NCI-H1694 (cell line): Measurements from ENCODE around the gene ADGRL1.
"Not testable (repeated sequence)": the region's sequence is repeated elsewhere in the genome, so short reads cannot be mapped to it uniquely, and the experiment has no call there.

Experiments used
- DNase-seq: peaks from one replicate; lab custom pipeline; 2025; lab: John Stamatoyannopoulos, UW

The ADGRL1 gene

DNA sequence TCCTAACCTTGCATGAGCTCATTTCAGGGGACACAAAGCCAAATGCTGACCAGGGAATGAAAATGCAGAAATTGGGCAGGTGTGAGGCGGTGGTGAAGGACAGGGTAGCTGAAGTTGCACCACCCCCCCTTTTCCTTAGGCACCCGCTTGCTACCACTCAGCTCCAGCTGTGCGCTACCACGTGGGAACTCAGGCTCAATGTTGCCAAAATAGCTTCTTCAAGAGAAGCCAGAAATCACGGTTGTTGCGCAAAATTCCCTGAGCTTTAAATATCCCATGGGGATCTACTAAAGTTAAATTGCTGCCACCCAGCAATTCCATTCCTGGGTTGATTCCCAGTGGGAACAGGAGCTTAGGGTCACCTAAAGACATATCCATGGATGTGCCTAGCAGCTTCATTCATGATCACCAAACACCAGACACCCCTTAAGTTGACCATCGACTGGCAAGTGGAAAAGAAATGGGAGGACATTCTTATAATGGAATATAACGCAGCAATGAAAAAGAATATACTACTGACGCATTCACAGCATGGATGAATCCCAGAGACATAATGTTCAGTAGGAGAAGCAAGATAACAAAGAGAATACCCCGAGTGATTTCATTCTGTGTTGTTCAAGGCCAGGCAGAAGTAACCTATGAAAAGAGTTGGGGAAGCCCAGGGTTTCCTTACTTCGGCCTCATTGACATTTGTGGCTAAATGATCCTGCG lies 12.8 kb upstream of the ADGRL1 start:
- no peak for DNase-seq

- DNase-seq, result not testable (repeated sequence)
These were observed 11.9 kb upstream of the ADGRL1 start for GRCh38 chr19:14217886-14218285.

- no peak for DNase-seq
These were observed 8.6 kb upstream of the ADGRL1 start for GRCh38 chr19:14214580-14214979.

- DNase-seq, result not testable (repeated sequence)
These were observed 4.2 kb upstream of the ADGRL1 start for GRCh38 chr19:14210182-14210581.

DNA sequence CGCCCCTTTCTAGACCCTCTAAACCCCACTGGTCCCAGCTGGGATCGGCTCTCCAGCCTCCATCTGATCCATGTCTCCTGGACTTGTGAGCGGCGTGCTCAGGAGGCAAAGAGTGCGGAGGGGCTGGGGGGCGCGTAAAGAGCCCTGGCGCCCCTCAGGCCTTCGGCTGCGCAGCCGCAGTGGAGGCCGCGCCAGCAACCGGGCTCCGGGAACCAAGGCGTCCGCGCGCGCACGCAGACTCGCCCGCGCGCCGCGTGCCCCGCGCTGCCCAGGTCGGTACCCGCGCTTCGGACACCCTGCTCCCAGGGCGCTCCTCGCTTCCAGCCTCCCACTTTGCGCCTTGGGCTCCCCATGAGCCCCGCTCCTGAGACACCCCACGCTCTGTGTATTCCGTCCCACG lies 3.4 kb upstream of the ADGRL1 start:
- not testable (repeated sequence) for DNase-seq

DNA sequence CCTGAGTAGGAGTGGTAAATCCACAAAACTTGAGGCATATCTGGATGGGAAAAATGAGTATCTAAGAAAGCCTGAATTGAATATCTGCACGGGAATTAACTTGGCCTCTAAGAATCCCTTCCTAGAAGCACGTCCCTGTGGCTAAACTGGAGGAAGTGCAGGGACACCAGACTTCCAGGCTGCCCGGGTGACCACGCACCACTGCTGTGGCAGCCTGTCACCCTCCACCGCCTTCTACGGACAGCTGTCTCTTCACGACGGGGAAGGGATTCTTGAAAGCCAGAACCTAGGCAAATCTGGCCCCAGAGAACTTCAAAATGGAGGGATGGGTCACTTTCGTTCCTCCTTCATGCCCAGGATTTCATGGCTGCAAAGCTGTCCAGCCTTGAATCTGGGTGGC lies 2.5 kb upstream of the ADGRL1 start:
- not testable (repeated sequence) for DNase-seq

DNA sequence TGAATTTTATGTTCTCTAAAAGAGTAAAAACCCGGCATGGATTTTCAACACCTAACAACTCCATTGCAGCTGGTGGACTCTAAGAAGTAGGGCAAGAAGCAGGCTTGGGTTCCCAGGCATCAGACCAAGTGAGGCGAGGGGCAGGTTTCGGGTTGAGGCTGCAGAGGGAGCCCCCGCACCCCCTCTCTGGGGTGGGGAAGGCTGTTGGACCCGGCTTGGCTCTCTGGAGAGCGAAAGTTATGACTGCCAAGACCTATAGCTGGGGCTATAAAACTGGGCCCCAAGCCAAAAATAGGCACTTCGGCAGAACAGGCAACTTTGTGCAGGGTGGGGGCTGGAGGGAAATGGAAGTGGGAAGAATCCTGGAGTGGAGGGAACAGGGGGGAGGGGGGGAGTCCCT lies 1.8 kb upstream of the ADGRL1 start:
- DNase-seq, result not testable (repeated sequence)

- peak; percentile 97 for DNase-seq
These were observed 1.1 kb upstream of the ADGRL1 start for GRCh38 chr19:14206737-14207726.

- DNase-seq, result not testable (repeated sequence)
These were observed 339 bp upstream of the ADGRL1 start for GRCh38 chr19:14206308-14206707.

GRCh38 chr19:14204676-14205451 lies 1.1 kb downstream of the ADGRL1 start:
- not testable (repeated sequence) for DNase-seq

- DNase-seq, result not testable (repeated sequence)
These were observed 1.8 kb downstream of the ADGRL1 start for GRCh38 chr19:14204219-14204618.

DNA sequence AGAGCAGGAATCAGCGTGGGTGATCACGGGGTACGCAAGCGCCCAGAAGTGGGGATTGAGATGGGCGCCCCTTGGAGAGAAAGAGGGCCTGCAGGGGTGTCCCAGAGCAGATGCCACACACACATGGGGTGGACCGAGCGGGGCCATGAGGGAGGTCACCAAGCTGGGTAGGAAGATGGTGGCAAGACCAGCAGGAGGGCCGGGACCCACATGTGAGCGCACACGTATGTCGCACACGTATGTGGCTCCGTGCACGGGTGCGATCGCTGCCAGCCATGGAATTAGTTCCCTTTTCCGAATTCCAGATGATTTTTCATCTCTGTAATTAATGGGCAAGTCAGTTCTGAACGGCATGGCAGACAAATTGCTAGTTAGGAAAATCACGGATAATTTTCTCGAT lies 2.2 kb downstream of the ADGRL1 start:
- not testable (repeated sequence) for DNase-seq

- no peak for DNase-seq
These were observed 2.8 kb downstream of the ADGRL1 start for GRCh38 chr19:14203177-14203576.

GRCh38 chr19:14201481-14201880 lies 4.5 kb downstream of the ADGRL1 start:
- not testable (repeated sequence) for DNase-seq

DNA sequence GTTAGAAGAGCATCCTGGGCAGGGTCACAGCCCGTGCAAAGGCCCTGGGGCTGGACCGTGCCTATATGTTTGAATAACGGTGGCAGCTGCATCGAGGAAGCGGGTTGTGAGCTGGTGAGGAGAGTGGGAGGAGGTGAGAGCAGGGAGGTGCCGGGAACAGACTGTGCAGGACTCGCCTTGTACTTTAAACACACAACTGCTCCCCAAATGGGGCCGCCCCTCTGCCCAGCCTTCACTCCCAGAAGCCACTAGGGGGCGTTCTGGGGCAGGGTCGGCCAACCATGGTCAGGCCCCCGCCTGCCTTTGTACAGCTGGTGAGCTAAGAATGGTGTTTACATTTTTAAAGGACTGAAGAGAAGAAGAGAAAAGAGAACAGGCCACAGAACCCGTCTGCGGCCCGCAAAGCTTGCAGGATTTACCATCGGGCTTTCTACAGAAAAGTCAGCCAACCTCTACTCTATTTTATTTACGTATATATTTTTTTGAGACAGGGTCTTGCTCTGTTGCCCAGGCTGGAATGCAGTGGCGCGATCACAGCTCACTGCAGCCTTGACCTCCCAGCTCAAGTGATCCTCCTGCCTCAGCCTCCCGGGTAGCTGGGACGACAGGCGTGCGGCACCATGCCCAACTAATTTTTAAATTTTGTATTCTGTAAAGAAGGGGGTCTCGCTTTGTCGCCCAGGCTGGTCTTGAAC lies 5.7 kb downstream of the ADGRL1 start:
- peak; percentile 19 for DNase-seq

- DNase-seq, result peak; percentile 57
These were observed 7.3 kb downstream of the ADGRL1 start for GRCh38 chr19:14198384-14199376.

GRCh38 chr19:14197882-14198281 lies 8.1 kb downstream of the ADGRL1 start:
- DNase-seq, result no peak

- not testable (repeated sequence) for DNase-seq
These were observed 8.7 kb downstream of the ADGRL1 start for GRCh38 chr19:14197288-14197687.

DNA sequence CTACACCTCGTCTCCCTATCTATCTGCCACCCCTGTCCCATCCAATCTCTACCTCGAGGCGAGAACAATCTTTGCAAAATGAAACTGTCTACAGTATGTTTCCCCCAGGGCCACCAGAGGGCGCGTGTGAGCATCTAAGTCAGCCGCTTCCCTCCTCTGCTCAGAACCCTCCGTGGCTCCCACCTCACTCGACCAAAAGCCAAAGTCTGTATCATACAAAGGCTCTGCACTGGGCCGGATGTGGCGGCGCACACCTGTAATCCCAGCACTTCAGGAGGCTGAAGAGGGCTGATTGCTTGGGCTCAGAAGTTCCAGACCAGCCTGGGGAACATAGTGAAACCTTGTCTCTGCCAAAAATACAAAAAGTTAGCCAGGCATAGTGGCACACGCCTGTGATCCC lies 9.9 kb downstream of the ADGRL1 start:
- peak; percentile 57 for DNase-seq

GRCh38 chr19:14195216-14195615 lies 10.8 kb downstream of the ADGRL1 start:
- not testable (repeated sequence) for DNase-seq
